ENCODE results near the gene FGD1. TPM values are rescaled to one million over a fixed set of nuclear protein-coding genes. Genes with fewer than 3 reads are reported as not detected.

Gene FGD1
- total and polyA plus RNA-seq, 2 of the 8 experiments (the other 6 are each of a cell fraction or from before 2014, with no cell fraction given), result 6.8 to 34.9 TPM

GRCh38 chrX:54452920-54453319 lies 43.1 kb downstream of the FGD1 start:
- WGBS, 2 experiments (ENCODE audit: extremely low coverage in 1 of 2, insufficient coverage in 1 of 2, insufficient read length in 1 of 2, insufficient replicate concordance in 2 of 2, low coverage in 1 of 2, low lambda C conversion rate in 2 of 2, missing lambda C conversion rate in 1 of 2), result 72% methylated on average over 2 of the region's 2 CpGs; no CpG with 5 or more reads in 1 of the 2 experiments

More at GRCh38 chrX:54452920-54453319, 43.1 kb downstream of the FGD1 start:
- Histone ChIP-seq H2AFZ (ENCODE audit: low read length) (no peak overlapping the region), H3K27me3 (replicated peaks in 1 of 4; ENCODE audit: control insufficient read depth in 3 of 4, extremely low read depth in 1 of 4, insufficient read depth in 3 of 4, low read length in 3 of 4) (no peaks in the 10 kb centered on the region), H4K20me1 (replicated peaks in 1 of 2; ENCODE audit: control insufficient read depth in 1 of 2, insufficient read depth in 2 of 2, low read length in 2 of 2) (no peaks in the 10 kb centered on the region), H2BK15ac (ENCODE audit: low read length) (no peak overlapping the region), H3K56ac (replicated peaks; ENCODE audit: insufficient read length, low read depth, low read length) (no peak overlapping the region), H3K36me3 (ENCODE audit: control insufficient read depth in 2 of 4, insufficient read depth in 4 of 4, low read length in 3 of 4) (peaks cover 0 to 20% (median 9%) of the 10 kb centered on the region in 4 experiments; a peak in 6 of 8 replicates), H3K14ac (ENCODE audit: insufficient read length) (no peak overlapping the region), H3K79me2 (ENCODE audit: control insufficient read depth in 1 of 2, insufficient read depth in 2 of 2, low read length in 2 of 2) (no peaks in the 10 kb centered on the region), H3K27ac (ENCODE audit: low read depth, low read length) (no peak overlapping the region), H3K4me1 (replicated peaks in 1 of 4; ENCODE audit: control insufficient read depth in 3 of 4, insufficient read depth in 4 of 4, low read length in 3 of 4) (no peaks in the 10 kb centered on the region), H3K23ac (ENCODE audit: insufficient read length) (no peak overlapping the region), H2BK5ac (ENCODE audit: low read depth, low read length) (no peak overlapping the region), H3K4me3 (ENCODE audit: extremely low read depth in 1 of 4, insufficient read depth in 2 of 4, low read depth in 3 of 4, low read length in 4 of 4) (no peak overlapping the region), H2AK5ac (ENCODE audit: low read depth, low read length) (no peak overlapping the region), H4K91ac (replicated peaks; ENCODE audit: insufficient read length, low read length) (no peak overlapping the region), H2BK12ac (ENCODE audit: low read depth, low read length) (no peak overlapping the region), H3K18ac (ENCODE audit: extremely low read depth, low read length) (no peak overlapping the region), H3K9me3 (ENCODE audit: insufficient read depth in 2 of 2, low read depth in 1 of 2, low read length in 1 of 2) (no peaks in the 10 kb centered on the region), H3K4ac (replicated peaks; ENCODE audit: insufficient read length, low read depth, low read length) (no peak overlapping the region), H3K23me2 (ENCODE audit: low read depth, low read length) (no peaks in the 10 kb centered on the region), H2BK20ac (ENCODE audit: low read length) (no peak overlapping the region), H4K5ac (ENCODE audit: insufficient read length, low read depth, low read length) (no peak overlapping the region), H3K79me1 (ENCODE audit: low read depth, low read length) (no peaks in the 10 kb centered on the region), H3K9ac (replicated peaks in 1 of 4; ENCODE audit: extremely low read depth in 1 of 4, low read depth in 3 of 4, low read length in 3 of 4) (no peak overlapping the region), H3K4me2 (ENCODE audit: insufficient read depth in 1 of 2, low read depth in 2 of 2, low read length in 2 of 2) (no peak overlapping the region), H2BK120ac (replicated peaks; ENCODE audit: low read depth, low read length) (no peak overlapping the region), H4K8ac (ENCODE audit: extremely low read depth, insufficient read depth, low read length) (no peak overlapping the region)
- POLR2A ChIA-PET (ENCODE audit: partially characterized antibody), result no interaction called here
- no peak for TF ChIP-seq SRF (IDR thresholded peaks at IDR 0.05; ENCODE audit: low read depth, low read length)
- TF ChIP-seq EZH2 (IDR thresholded peaks at IDR 0.05; ENCODE audit: low read depth, low read length, severe bottlenecking), result no peak
- peak; percentile 44; the same call in 1 of the 2 replicates for TF ChIP-seq USF2 (IDR thresholded peaks at IDR 0.05; ENCODE audit: low read length)
- TF ChIP-seq, protein P1, sequence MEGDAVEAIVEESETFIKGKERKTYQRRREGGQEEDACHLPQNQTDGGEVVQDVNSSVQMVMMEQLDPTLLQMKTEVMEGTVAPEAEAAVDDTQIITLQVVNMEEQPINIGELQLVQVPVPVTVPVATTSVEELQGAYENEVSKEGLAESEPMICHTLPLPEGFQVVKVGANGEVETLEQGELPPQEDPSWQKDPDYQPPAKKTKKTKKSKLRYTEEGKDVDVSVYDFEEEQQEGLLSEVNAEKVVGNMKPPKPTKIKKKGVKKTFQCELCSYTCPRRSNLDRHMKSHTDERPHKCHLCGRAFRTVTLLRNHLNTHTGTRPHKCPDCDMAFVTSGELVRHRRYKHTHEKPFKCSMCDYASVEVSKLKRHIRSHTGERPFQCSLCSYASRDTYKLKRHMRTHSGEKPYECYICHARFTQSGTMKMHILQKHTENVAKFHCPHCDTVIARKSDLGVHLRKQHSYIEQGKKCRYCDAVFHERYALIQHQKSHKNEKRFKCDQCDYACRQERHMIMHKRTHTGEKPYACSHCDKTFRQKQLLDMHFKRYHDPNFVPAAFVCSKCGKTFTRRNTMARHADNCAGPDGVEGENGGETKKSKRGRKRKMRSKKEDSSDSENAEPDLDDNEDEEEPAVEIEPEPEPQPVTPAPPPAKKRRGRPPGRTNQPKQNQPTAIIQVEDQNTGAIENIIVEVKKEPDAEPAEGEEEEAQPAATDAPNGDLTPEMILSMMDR (IDR thresholded peaks at IDR 0.05; ENCODE audit: control extremely low read depth in 1 of 3, insufficient read depth in 1 of 3, low read depth in 1 of 3, low read length in 3 of 3), result peak; percentile 47 to 92 (median 68)
- TF ChIP-seq CBX8 (IDR thresholded peaks at IDR 0.05; ENCODE audit: borderline replicate concordance, low read depth, low read length), result no peak
- peak; percentile 53 to 62 for TF ChIP-seq RAD21 (IDR thresholded peaks at IDR 0.05 in 1 of 2, conservative IDR thresholded peaks at IDR 0.05 in 1 of 2; ENCODE audit: low read depth in 2 of 2, low read length in 2 of 2)
- TF ChIP-seq SIRT6 (IDR thresholded peaks at IDR 0.05; ENCODE audit: low read length), result no peak
- TF ChIP-seq, protein P2, sequence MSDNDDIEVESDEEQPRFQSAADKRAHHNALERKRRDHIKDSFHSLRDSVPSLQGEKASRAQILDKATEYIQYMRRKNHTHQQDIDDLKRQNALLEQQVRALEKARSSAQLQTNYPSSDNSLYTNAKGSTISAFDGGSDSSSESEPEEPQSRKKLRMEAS (IDR thresholded peaks at IDR 0.05), result peak; percentile 36; the same call in 1 of the 2 replicates
- CTCF ChIA-PET (ENCODE audit: partially characterized antibody), result interaction anchor here (0.9 to 2.1 kb wide), 5 partner anchors 8 to 96 kb away, joined by 3 to 4 read pairs (median 3); no protein-coding TSS in a partner anchor
- FAIRE-seq (peak; percentile 39), DNase-seq (ENCODE audit: low read depth in 1 of 2, low spot score in 2 of 2) (no peak)
